Skin of body (tissue), 2 donors: ENCODE data around the gene TAS2R13. TPM values are rescaled to one million over a fixed set of nuclear protein-coding genes. Genes with fewer than 3 reads are reported as not detected.

ENCODE experiments used
- DNase-seq: peaks from one replicate; lab custom pipeline; 2025; lab: John Stamatoyannopoulos, UW
- total RNA-seq: library from RNA; depleted of rRNA; stranded (reverse); fragments of >200 nt; gene quantifications from one replicate; pipeline ENCODE4 v1.2.3, GENCODE V29; 2014

TAS2R13 gene
- total RNA-seq: 6.2 TPM

GRCh38 chr12:10909462-10909861 lies at the start of gene TAS2R13:
TSS of gene TAS2R13 (minus strand) at chr12:10909562. CDS start at chr12:10909298, 264 bp downstream.
- no peak for DNase-seq

DNA sequence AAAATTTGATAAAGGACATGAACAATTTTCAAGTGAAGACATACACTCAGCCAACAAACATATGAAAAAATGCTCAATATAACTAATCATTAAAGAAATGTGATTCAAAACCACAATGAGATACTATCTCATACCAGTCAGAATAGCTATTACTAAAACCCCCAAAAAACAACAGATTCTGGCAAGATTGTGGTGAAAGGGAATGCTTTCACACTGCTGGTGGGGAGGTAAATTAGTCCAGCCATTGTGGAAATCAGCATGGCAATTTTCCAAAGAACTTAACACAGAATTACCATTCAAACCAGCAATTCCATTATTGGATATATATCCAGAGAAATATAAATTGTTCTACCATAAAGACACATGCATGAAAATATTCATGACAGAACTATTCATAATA lies 48.4 kb upstream of the TAS2R13 start:
- DNase-seq: no peak

DNA sequence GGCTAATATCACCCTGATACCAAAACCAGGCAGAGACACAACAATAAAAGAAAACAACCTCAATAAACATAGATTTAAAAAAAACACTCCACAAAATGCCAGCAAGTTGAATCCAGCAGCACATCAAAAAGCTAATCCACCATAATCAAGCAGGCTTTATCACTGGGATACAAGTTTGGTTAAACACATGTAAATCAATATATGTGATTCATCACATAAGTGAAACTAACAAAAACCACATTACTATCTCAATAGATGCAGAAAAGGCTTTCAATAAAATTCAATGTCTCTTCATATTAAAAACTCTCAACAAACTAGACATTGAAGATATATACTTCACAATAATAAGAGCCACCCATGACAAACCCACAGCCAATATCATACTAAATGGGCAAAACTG lies 46.7 kb upstream of the TAS2R13 start:
- no peak for DNase-seq

GRCh38 chr12:10952645-10953044 lies 43.3 kb upstream of the TAS2R13 start:
- DNase-seq: no peak

GRCh38 chr12:10943167-10943566 lies 33.8 kb upstream of the TAS2R13 start:
- no peak for DNase-seq

DNA sequence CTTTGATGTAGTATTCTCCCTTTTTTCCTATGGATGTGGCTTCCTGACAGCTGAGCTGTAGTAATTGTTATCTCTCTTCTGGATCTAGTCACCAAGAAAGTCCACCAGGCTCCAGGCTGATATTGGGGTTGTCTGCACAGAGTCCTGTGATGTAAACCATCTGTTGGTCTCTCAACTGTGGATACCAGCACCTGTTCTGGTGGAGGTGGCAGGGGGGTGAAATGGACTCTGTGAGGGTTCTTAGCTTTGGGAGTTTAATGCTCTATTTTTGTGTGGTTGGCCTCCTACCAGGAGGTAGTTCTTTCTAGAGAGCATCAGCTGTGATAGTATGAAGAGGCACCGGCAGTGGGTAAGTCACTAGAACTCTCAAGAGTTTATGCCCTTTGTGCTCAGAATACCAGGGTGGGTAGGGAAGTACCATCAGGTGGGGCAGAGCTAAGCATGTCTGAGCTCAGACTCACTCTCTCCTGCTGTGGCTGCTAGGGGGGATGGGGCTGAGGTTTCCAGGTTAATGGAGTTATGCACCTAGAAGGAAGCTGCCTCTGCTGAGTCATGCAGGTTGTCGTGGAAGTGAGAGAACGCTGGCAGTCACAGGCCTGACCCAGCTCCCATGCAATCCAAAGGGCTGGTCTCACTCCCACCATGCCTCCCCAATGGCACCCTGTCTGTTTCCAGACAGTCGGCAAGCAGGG lies 32.7 kb upstream of the TAS2R13 start:
- no peak for DNase-seq

- no peak for DNase-seq
These were observed 32.0 kb upstream of the TAS2R13 start for GRCh38 chr12:10941369-10941768.

DNA sequence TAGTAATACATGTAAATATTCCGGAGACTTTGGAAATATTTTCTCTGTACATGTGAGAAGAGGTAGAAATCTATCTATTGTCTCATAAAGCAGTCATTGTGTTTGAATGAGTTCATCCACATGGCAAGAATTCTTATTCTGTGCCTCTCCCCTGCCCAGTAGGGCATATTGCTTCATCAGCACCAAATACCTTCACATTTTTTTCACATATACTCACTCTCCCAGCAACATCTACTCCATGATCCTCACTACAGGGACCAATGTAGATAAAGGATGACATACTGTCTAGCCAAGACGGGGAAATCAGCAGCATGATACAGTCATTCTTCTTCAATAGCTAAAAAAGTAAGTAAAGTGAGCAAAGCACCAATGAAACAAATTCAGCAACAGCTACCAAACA lies 31.0 kb upstream of the TAS2R13 start:
- DNase-seq: no peak

GRCh38 chr12:10939163-10939562 lies 29.8 kb upstream of the TAS2R13 start, which contains the start of gene TAS2R14:
TSS of gene TAS2R14 (minus strand) at chr12:10939263. CDS start at chr12:10939207, 56 bp downstream.
- no peak for DNase-seq

- no peak for DNase-seq
These were observed 27.1 kb upstream of the TAS2R13 start for GRCh38 chr12:10936506-10936905.

DNA sequence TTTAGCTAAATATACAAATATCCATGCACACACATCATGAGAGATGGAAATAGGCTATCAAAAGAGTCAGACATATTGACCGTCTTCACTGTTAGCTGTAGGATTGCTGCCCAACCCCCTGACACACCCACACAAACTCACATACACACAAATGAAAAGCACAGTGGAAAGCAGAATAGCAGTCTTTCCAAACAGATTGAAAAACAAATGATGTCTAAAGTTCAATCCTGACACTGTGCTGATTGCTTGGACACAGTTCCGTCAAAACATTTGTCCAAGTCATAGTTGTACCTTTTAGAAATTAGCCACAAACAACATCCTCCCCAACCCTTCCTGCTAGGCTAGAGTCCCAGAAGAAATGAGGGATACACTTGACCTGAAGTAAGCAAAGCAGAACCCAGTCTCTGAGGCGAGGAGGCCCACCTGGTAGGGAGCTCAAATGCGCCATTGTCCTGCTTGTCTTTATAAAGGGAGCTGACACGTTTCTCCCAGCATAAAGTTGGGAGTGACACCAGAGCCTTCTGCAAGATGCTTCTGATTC lies 19.5 kb upstream of the TAS2R13 start, which contains the start of gene PRH2:
Gene PRH2 (plus strand): TSS at position 491 of the 541 bp plus-strand sequence. CDS start 38 bp downstream, at position 529.
- DNase-seq: no peak

DNA sequence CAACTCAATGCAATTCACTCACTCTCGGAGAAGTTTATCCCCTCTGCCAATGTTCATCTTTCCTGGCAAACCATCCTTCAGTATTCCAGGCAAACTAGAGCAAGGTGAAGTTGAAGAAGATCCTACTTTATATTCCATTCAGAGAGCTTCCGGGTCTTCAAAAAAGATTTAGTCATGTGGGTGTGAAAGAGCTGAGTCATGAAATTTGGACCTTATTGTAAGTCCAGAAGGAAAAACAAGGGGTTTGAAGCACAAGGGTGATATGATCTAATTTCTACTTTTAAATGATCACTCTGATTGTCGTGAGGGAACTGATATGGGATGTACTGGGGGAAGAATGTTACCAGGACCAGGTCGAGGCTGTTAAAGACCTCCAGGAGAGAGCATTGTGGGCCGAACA lies 16.9 kb upstream of the TAS2R13 start:
- DNase-seq: no peak

DNA sequence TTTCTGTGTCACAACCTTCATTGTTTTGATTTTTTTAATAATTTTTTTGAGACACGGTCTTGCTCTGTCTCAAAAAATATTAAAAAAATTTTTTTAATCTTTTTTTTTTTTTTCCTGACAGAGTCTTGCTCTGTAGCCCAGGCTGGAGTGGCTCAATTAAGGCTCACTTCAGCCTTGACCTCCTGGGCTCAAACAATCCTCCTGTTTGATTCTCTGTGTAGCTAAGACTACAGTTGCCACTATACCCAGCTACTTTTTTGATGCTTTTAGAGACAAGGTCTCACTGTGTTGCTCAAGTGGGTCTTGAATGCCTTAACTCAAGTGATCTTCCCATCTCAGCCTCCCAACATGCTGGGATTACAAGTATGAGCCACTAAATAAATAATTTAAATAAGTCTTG lies 10.4 kb upstream of the TAS2R13 start:
- DNase-seq: no peak

GRCh38 chr12:10910380-10910779 lies 1.0 kb upstream of the TAS2R13 start:
- no peak for DNase-seq

- DNase-seq: no peak
These were observed 4.7 kb downstream of the TAS2R13 start for GRCh38 chr12:10904686-10905085.

DNA sequence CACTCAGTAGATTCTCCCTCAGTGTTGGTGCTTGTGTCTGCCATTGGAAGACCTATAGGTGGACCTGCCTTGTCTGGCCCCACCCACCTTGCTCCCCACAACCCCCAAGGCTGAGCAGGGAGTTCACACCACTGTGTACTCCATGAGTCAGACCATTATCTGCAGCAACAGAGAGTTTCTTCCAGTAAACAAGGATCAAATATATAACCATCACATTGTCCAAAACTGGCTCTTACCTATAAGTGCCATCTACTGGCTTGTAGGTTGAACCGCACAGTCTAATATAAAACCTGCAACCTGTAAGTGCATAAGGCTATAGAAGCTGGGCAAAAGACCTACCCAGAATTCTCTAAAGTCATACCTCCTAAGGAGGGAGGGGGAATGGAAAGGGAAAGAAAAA lies 7.9 kb downstream of the TAS2R13 start:
- DNase-seq: no peak

- no peak for DNase-seq
These were observed 8.4 kb downstream of the TAS2R13 start for GRCh38 chr12:10900972-10901371.

- DNase-seq: no peak
These were observed 8.8 kb downstream of the TAS2R13 start for GRCh38 chr12:10900530-10900929.

DNA sequence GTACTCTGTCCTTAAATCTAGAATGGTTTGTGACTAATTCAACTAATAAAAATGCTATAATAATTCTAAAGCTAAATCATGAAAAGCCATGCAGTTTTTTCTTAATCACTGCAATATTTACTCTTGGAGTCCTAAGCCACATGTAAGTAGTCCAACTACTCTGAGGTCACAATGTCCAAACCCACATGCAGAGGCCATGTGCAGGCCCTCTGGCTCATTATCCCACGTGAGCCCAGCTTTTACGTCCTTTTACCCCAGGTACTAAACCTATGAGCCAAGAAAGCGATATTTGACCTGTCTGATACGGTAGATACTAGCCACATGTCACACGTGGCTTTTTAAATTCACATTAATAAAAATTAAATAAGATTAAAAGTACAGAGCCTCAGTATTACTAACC lies 12.5 kb downstream of the TAS2R13 start:
- no peak for DNase-seq

- no peak for DNase-seq
These were observed 17.4 kb downstream of the TAS2R13 start for GRCh38 chr12:10891937-10892336.

- no peak for DNase-seq
These were observed 20.1 kb downstream of the TAS2R13 start for GRCh38 chr12:10889226-10889625.

GRCh38 chr12:10884086-10884725 lies 25.2 kb downstream of the TAS2R13 start, which contains the start of gene PRH1:
TSS of gene PRH1 (minus strand) at chr12:10884255. CDS start at chr12:10884217, 38 bp downstream.
- no peak for DNase-seq

DNA sequence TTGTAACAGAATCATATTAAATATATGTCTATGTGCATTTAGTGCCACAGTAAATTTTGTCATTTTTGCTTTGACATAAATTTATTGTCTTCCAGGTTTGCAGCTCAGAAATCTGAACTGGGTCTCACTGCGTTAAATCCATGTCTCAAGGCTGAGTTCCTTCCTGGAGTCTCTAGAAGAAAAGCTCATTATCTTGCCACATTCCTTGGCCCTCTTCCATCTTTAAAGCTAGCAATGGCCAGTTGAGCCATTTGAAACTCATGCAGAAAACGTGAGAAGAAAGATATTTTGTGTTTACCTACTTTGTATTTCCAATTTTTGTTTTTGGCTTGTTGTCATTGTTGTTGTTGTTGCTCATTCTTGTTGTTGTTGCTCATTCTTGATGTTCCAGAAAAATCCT lies 36.0 kb downstream of the TAS2R13 start:
- DNase-seq: no peak
